ENCODE measurements around the gene MRPL42.
"Not testable (repeated sequence)": the region's sequence is repeated elsewhere in the genome, so short reads cannot be mapped to it uniquely, and the experiment has no call there.

Gene MRPL42

GRCh38 chr12:93541578-93542225 lies 74.4 kb downstream of the MRPL42 start:
- no peak for DNase-seq

- no peak for DNase-seq
These were observed 80.5 kb downstream of the MRPL42 start for GRCh38 chr12:93547778-93548177.

GRCh38 chr12:93549174-93549573 lies 81.9 kb downstream of the MRPL42 start:
- DNase-seq = no peak

GRCh38 chr12:93550748-93551611 lies 83.7 kb downstream of the MRPL42 start:
- no peak for DNase-seq

- no peak for DNase-seq
These were observed 85.1 kb downstream of the MRPL42 start for GRCh38 chr12:93552427-93552826.

- DNase-seq = not testable (repeated sequence)
These were observed 90.6 kb downstream of the MRPL42 start for GRCh38 chr12:93557879-93558278.

GRCh38 chr12:93558685-93559084 lies 91.4 kb downstream of the MRPL42 start:
- DNase-seq = not testable (repeated sequence)

GRCh38 chr12:93563807-93564538 lies 96.7 kb downstream of the MRPL42 start:
- no peak for DNase-seq

GRCh38 chr12:93565760-93566159 lies 98.4 kb downstream of the MRPL42 start:
- DNase-seq = no peak
